GM21825 (cell line): ENCODE results near the gene NSUN6.
A peak's percentile ranks its signal among the peaks of the same experiment; 100 is the strongest.

Source experiments
- ATAC-seq: cut with Tn5 transposase; IDR thresholded peaks from one replicate; pipeline ENCODE4 v1.9.1; 2021; ENCODE audit warnings: mild to moderate bottlenecking, moderate library complexity; ENCODE audit not compliant: unreplicated experiment

Gene NSUN6, protein sequence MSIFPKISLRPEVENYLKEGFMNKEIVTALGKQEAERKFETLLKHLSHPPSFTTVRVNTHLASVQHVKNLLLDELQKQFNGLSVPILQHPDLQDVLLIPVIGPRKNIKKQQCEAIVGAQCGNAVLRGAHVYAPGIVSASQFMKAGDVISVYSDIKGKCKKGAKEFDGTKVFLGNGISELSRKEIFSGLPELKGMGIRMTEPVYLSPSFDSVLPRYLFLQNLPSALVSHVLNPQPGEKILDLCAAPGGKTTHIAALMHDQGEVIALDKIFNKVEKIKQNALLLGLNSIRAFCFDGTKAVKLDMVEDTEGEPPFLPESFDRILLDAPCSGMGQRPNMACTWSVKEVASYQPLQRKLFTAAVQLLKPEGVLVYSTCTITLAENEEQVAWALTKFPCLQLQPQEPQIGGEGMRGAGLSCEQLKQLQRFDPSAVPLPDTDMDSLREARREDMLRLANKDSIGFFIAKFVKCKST

DNA sequence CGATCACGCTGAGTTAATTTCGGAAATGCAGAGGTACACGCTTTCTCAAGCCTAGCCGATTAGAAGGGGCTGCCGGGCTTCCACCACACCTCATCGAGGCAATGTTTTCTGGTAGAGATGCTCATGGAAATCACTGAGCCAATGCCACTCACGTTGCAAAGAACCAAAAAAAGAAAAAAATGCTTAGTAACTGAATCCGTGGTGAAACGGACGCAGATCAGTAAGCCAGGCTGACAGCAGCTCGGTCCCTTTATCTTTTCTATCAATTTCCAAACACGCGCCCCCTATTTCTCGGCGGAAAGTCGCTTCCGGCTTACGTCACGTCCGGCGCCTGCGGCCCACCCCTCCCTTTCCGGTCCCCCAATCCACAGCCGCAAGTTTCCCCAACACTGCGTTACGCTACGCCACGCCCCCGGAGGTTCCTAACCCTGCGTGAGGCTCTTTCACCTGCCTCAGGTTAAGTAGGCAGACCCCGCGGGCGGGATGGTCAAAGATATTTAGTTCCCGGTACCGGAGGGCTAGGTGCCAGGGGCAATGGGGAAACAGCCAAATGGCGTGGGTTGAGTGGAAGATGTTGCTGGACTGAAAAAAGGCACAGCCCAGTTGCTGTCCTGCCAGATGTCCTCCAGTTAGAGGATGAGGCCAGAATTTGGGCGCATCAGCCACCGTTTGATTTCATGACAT is at the start of gene NSUN6:
NSUN6 (minus strand) TSS at position 264 of the 684 bp plus-strand sequence. CDS start 384 bp downstream, outside the sequence.
- peak; percentile 97 for ATAC-seq

DNA sequence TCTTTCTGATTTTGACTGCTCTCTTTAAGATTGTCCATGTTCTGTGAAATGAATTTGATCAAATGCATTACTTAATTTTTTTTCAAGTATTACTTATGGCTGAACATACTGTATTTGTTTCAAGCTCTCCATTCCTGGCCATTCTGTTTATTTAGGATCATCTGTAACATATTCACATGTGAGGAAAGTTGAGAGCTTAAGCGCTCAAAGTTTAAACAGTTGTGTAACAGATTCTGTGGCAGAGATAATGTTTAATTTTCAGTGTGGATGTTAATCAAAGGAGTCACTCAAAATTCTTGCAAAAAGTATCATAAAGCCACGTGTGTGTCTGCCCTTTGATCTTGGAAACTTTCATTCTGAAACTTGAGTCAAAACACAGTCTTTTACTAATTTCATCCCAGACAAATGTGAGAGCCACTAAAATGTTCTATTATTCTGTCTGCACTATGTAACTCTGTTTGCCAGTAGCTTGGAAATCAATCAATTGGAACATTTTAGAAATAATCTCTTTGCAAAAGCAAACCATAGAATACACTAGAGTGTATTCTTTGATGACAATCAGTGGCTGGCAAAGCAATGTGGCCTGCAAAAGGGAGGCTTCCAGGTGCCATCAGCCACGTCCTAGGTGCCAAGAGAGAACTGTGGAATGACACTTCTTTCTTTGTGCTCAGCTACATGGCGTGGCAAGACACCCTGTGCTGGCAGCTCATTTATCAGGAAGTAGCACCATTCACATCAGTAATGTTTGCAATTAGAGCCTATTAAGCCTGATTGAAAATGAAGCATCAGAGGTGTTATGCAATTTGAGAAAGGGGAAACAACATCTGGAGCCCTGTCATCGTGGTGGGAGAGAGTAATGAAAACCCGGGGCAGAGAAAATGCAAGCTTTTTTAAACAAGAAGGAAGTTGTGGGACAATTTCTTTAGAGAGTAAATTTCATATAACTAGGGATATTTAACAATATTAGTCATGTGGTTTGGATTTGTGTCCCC is 48.8 kb upstream of the NSUN6 start:
- ATAC-seq, result no peak

DNA sequence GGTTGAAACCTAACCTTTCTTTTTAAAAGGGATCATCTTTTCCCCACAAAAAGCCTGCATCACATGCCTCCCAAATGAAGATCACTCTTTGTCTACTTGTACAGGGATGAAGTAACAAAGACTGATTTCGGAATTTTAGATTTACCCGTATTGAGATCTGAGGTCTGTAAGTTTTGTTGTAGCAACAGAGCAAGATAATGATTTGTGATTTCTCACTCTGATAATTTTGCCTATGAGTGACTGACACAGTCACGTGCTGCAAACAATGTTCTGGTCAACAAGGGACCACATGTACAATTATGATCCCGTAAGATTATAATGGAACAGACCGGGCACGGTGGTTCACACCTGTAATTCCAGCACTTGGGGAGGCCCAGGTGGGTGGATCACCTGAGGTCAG is 39.2 kb upstream of the NSUN6 start:
- no peak for ATAC-seq

DNA sequence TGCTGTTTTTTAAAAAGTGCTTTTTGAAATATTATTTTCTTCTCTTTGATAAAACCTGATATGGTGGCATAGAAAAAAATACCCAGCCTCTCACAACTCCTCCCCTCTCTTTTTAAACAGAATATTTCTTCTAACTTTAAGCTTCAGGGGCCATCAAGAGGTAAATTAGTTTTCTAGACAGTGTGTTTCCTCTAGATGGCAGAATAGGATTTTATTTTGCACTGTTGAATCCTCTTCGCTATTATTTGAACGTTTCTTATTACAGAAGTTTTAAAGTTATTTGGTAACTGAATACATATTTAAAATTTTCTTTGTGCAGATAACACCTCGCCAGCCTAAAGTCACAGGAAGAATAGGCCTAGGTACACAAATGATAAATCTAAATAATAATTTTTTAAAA is 38.1 kb upstream of the NSUN6 start:
- no peak for ATAC-seq

DNA sequence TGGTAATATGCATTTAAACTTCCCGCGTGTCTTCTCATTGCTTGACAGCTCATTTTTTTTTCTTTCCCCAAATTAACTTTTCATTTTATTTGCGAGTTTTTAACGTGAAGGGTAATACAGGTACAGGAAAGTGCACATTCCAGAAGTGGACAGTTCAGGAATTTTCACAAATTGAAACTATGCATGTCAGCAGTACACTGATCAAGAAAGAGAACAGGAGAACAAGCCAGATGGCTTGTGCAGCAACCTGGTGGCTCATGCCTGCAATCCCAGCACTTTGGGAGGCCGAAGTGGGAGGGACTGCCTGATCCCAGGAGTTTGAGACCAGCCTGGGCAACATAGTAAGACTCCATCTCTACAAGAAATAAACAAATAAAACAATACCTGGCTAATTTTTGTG is 36.3 kb upstream of the NSUN6 start:
- no peak for ATAC-seq

DNA sequence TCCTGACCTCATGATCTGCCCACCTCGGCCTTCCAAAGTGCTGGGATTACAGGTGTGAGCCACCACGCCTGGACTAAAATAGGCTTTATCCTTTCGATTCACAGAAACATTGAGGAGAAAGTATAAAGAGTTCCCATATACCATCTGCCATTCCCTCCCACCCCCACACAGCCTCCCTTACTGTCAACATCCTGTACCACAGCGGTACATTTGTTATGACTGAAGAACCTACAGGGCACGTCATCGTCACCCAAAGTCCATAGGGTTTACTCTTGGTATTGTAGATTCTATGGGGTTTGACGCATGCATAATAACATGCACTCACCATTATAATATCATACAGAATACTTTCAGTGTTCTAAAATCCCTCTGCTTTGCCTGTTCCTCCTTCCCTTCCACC is 35.8 kb upstream of the NSUN6 start:
- no peak for ATAC-seq

DNA sequence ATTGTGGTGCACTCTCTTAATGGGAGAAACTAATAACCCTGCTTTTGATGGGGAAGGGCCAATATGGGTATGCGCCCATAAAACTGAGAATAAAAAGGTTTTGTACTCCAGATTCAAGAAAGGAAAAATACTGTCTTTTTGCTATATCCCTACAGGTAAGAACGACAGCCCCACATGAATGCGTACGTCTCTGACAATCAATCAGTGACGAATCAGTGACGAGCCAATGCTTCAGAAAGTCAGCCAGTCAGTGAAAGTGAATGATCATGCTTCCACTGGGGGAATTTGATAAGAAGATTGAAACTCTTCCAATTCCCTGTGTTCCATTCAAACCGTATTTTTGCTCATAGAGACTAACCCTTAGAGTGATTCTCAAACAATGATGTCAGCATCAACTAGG is 34.2 kb upstream of the NSUN6 start:
- no peak for ATAC-seq

DNA sequence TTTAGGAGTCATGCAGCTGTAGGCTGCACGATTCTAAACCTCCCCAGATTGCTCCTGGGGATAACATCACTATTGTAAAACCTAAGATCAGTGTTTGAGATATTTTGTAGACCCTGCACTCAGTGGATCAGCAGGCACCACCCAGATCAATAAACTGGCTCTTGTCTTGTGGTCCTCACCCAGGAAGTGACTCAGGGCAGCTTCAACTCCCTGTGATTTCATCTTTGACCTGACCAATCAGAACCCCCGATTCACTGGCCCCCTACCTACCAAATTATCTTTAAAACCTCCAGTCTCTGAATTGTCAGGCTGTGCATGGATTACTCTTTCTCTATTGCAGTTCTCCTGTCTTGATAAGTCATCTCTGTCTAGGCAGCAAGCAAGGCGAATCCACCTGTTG is 33.6 kb upstream of the NSUN6 start:
- no peak for ATAC-seq

DNA sequence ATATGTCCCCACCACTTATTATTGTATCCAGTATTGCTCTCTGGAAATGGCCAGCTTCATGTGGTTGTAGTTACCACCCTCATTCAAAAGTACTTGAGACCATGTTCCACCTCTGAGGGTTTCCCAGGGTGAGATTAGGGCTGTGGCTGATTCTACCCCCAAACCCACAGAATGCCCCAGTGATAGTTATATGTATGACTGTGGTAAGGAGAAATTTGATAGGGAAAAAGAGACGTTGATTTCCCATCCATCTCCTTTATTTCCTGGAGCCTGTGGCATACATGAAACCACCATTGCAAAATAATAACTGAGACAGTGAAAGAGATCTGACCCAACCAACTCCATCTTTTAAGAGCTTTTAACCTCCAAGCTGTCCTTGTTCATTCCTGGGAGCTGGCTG is 33.0 kb upstream of the NSUN6 start:
- no peak for ATAC-seq

DNA sequence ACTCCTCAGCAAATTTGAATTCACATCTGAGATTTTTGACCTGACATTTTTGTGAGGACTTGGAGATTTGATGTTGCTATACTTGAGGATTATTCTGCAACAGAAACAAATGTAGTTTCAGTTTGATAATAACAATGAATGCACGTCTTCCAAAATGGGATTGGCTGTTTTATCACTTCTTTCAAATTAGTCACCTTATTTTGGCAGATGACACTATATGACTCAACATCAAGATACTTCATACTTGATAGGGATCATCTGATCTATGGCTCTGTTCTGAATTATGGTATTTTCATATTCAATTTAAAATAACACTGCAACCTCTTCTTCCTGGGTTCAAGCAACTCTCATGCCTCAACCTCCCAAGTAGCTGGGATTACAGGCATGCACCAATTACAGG is 32.0 kb upstream of the NSUN6 start:
- no peak for ATAC-seq

DNA sequence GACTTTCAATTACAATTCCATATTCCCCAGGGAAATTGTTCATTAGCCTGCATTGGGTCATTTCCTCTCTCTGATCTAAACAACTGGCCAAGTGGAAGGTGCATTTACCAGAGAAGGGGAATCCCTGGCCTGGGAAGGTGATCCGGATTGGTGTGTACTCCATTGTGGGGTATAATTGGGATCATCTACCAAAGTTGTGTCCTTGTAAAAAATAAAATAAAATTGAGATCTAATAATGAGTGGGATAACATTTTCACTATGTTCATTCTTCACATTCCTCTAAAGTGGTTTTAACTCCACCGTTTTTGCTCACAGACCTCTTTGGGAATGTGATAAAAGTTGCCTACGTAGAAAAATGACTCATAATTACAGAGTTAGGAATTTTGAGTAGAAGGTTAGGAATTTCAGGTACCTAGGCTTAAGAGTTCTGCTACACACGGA is 30.6 kb upstream of the NSUN6 start:
- ATAC-seq, result no peak

DNA sequence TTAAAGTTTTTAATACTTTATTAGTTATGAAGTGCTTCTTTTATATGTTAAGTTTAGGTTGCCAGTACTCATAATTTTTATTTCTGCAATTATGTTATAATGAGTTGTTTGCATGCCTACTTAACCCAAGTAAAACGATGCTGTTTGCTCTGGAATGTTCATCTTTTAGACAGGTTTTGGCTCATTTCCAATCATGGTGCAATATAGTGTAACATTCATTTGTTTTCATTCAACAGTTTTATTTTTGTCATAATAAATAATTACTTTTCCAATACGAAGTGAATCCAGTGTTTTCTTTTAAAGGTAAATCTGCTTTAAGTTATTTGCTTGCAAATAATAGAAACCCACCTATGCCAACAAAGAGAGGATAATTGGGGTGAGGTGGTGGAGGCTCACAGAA is 30.0 kb upstream of the NSUN6 start:
- no peak for ATAC-seq

DNA sequence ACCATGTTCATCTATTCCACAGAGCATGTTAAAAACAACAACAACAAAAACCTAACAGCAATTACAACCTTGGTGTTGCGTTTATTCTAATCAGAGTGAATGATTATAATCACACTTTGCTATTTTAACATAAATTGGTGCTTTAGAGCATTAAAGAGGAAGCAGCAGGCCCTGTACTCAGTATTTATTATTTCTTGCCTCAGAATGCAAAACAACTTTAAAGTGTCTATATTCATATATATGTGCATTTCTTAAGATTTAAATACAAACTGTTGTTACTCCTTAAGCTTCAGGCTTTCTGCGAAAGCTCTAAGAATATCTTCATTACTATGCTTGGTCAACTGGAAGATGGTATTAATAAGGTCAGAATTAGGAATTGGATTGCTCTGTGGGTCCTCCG is 29.4 kb upstream of the NSUN6 start:
- ATAC-seq, result no peak

DNA sequence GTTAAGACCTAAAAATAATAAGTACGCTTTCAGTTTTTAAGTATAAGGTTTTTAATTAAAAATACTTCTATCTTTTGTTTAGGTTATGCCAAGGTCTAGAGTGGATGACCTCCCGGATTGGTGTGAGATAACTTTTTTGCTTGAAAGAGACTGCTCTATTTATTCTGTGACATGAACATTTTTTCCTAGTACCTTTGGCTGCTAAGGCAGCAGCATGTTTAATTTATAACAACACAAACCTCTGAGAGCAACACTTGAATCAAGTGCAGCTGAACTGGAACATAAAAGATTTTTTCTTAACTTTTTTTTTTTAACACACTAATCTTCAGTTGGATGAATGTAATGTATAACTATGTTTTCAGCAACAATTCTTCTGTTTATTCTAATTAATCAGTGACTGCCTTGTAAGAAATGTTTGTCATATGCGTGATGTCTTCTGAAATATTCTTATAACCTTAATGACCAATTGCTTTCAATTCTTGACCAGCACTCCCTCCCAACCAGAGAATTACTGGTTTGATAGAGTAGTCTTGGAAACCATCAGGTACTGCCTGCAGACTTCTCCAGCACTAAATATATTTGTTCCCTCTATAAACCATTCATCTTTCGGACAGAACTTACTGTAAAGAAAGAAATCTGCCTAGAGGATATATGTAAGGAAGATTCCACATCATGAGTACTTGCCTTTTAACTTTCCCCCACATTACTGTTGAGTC is 23.9 kb upstream of the NSUN6 start:
- ATAC-seq, result no peak

DNA sequence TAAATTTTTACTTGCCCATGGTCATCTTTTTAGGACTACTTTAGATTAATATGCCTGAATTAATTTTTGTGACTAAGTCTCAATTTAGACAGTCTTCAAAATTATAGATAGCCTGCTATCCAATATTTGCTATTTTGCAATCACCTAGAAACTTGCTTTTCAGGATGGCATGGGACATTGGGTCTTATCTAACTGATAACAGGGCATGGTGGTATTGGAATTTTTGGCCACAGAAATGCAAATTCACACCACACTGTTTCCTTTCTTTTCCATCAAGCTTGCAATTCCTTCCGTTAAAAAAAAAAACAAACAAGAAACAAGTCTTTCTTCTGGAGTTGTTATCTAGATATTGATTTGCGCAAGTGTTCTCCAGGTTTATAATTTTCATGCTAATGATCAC is 16.6 kb upstream of the NSUN6 start:
- ATAC-seq, result no peak

DNA sequence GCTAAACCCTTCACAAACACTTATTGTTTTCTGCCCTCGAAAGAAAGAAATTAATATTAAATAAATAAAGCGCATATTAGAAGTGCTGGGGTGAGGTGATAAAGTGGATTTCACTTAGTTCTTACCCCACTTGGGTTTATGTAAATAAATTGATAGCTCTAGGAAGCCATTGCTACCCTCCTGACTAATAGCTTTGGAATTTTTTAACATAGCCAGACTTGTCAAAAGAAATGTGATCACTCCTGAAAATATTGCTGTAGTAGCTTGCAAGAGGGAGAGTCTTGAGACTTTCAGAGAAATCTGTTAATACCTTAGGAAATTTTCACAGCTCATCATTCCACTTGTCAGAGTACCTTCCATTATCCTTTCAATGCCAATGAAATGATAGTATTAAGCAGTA is 15.4 kb upstream of the NSUN6 start:
- no peak for ATAC-seq

DNA sequence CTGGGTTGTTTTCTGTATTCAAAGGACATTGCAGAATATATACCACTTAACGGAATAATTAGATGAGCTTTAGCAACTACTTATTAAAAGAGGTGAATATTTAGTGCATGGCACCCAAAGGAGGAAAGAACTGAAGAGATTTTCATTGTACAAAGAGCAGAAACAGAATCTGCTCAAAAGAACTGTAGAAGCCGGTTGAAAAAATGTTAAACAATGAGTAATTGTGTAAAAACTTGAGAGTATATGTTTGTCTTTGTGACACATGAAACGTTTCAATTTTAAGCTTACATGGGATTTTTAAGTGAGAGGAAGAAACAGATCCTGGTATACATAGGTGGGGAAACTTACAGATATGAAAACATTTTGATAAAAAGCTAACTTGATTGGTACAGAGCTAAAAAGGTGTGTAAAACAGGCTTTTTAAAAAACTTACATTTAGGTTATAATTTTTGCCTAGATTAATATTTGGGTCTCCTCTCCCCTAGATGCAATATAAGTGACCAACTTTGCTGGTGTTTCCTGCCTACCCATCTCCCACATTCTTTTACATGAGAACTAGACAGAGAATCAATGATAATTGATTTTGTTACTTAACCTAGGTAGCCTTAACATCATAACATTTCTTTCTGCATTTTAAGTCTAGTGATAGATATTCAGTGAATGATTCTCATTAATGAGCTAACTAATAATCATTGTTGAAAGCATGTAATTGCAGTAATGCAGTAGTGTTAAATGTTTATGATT is 14.6 kb upstream of the NSUN6 start:
- ATAC-seq, result no peak

DNA sequence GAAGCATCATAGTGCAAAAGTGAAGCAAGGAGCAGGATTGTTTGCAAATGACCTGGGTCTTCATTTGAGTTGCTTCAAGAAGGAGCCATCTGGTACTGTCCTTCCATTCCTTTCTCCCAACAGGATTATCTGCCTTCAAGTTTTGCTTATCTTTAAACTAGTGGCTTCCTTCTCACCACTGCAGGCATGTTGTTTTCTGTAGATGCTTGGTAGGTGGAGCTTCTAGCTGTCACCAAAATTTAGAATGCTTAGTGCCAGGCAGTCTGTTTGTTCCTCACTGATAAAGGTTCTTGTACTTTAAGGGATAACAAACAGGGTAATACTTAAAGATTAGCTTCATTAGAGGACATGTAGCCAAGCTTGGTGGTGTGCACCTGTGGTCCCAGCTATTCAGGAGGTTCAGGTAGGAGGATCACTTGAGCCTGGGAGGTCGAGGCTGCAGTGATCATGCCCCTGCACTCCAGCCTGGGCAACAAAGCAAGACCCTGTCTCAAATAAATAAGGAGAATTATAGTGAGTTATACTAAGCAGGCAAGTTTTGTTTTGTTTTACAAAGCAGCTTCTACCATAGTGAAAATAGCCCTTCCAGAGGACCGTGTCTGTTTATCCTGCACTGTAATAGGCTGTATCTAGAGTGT is 13.6 kb upstream of the NSUN6 start:
- ATAC-seq, result no peak

DNA sequence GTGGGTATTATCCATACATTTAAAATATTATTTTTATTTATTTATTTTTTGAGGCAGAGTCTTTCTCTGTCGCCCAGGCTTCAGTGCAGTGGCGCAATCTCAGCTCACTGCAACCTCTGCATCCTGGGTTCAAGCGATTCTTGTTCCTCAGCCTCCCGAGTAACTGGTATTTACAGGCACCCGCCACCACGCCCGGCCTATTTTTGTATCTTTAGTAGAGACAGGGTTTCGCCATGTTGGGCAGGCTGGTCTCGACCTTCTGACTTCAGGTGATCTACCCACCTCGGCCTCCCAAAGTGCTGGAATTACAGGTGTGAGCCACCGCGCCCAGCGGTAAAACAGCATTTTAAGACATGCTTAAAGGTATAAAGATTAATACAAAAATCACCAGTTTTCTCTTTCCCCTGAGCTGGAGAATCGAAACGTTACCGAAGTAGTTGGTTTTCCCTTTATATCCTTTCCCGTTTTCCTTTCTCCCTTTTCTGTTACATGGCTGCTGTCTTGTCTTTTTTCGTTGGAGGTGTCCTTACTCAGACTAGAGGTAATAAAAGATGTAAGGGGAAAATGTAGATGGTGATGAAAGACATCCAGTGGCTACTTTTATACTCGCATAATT is 9.5 kb upstream of the NSUN6 start:
- no peak for ATAC-seq
